ENCODE results near the gene FAM131C. TPM values are rescaled to one million over a fixed set of nuclear protein-coding genes. Genes with fewer than 3 reads are reported as not detected.
"Not testable (repeated sequence)": the region's sequence is repeated elsewhere in the genome, so short reads cannot be mapped to it uniquely, and the experiment has no call there.

Gene FAM131C
- total and polyA plus RNA-seq, 3 experiments from 2014 or later, result 0.62 to 0.66 TPM; not detected in 1

DNA sequence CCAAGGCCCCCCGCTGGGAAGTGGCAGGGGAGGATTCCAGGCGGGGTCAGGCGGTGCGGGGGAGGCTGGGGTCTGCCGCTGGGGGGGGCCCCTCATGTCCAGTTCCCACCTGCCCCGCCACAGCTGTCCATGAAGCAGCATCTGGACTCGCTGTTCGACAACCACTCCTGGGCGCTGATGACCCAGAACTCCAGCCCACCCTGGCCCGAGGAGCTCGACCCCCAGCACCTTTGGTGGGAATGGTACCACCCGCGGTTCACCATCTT lies 44.5 kb downstream of the FAM131C start:
- H3K27me3 ChIP-seq (ENCODE audit: insufficient read depth, low read length, poor library complexity, severe bottlenecking); H3K9me3 ChIP-seq (ENCODE audit: low read length); H3K27ac Mint-ChIP-seq; H3K9me3 Mint-ChIP-seq; H3K4me3 ChIP-seq (ENCODE audit: low read length); POLR2A ChIA-PET; H3K36me3 ChIP-seq (ENCODE audit: insufficient read depth, low read length); CTCF ChIA-PET; H3K4me1 Mint-ChIP-seq; H3K4me1 ChIP-seq (ENCODE audit: insufficient read depth, low read length); H3K36me3 Mint-ChIP-seq; H3K4me3 Mint-ChIP-seq; DNase-seq; H3K27ac ChIP-seq (ENCODE audit: low read depth, low read length): not testable (repeated sequence)
- H3K27me3 Mint-ChIP-seq, result peaks cover 16 to 23% of the 10 kb centered on the region in 2 donors

DNA sequence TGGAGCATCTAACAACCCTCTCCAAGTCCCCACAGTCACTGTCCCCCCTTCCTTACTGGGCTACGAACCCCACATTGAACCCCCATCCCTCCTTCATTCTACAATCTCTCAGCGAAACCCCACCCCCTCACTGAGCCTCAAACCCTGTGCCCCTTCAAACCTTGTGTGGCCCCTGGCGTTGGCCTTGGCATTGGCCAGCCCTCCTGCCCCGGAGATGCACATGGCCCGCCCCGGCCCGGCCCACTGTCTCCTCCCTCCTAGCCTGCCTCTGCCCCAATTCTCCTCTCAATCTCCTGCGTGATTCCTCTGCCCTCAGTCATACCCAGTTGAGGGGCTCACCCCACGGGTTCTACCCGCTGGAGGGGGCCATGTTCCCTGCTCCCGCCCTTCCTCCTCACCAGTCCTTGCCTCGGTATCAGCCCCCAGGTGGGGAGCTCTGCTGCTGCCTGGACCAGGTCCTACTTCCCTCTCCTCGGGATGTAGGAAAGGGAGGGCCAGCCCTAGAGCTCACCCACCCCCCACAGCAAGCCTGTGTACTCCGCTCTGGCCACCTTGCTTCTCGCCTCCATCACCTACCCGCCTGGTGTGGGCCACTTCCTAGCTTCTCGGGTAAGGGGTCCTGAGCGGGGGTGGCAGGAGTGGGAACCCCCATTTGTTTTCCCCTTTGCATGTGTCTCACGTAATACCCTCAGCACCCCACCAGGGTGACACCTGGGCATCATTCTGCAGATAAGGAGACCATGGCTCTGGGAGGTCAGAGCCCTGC lies 45.0 kb downstream of the FAM131C start:
- no peak for DNase-seq
- H3K36me3 ChIP-seq (ENCODE audit: insufficient read depth, low read length), result no peaks in the 10 kb centered on the region
- no peaks in the 10 kb centered on the region for H3K4me1 Mint-ChIP-seq
- ChIA-PET POLR2A (no interaction called here), CTCF (no interaction called here)
- H3K36me3 Mint-ChIP-seq, result no peaks in the 10 kb centered on the region
- H3K9me3 ChIP-seq (ENCODE audit: low read length), result no peaks in the 10 kb centered on the region
- H3K4me3 Mint-ChIP-seq, result no peak overlapping the region
- no peaks in the 10 kb centered on the region for H3K9me3 Mint-ChIP-seq
- H3K27ac Mint-ChIP-seq, result no peak overlapping the region
- peaks cover 7% of the 10 kb centered on the region for H3K4me1 ChIP-seq (ENCODE audit: insufficient read depth, low read length)
- H3K27ac ChIP-seq (ENCODE audit: low read depth, low read length), result no peak overlapping the region
- H3K27me3 ChIP-seq (ENCODE audit: insufficient read depth, low read length, poor library complexity, severe bottlenecking), result no peaks in the 10 kb centered on the region
- peaks cover 16 to 24% of the 10 kb centered on the region in 2 donors for H3K27me3 Mint-ChIP-seq
- H3K4me3 ChIP-seq (ENCODE audit: low read length), result no peak overlapping the region

DNA sequence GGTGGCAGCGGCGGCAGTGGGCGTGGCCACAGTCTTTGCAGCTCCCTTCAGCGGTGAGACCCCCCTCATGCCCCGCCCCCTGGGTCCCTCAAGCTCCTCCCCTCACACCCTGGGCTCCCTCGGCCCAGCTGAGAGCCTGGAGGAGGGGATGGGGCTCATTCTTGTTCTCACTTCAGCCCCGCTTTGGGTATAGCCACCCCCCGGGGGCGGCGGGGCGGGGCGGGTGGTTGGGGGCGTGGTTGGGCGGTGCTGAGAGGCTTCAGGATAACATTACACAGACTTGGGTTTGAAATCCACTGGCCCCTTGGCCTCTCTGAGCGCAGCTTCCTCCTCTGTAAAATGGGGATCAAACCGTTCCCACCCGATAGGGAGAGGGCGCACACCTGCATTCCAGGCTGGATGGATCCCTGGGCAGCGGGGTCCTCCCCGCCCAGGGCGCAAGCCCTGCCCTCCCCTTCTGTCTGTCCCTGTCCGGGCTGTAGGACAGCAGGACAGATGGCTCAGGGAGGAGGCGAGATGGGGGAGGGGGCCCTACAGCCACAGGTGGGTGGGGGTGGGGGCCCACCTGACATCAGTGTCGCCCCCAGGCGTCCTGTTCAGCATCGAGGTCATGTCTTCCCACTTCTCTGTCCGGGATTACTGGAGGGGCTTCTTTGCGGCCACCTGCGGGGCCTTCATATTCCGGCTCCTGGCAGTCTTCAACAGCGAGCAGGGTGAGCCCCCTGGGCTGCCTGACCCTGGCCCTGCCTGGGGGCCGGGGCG lies 46.5 kb downstream of the FAM131C start:
- H3K4me3 Mint-ChIP-seq, result peak overlapping the region in 3 of 7 donors; percentile 28 to 54 (median 34)
- POLR2A ChIA-PET, result no interaction called here
- CTCF ChIA-PET, result no interaction called here

DNA sequence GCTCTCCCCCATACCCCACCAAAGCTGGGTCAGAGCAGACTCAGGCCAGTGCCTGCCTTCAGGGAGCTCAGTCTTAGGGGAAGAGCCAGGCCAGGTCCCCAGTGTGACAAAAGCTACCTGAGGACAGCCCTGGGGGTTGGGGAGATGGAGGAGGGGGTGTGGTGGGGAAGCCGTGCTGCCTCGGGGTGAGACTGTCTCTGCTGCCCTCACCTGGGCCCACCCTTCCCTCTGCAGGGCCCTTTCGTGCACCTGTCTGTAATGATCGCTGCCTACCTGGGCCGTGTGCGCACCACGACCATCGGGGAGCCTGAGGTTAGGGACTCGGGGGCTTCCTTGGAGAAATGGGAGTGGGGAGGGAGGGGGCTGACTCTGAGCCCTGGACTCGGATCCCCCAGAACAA lies 47.1 kb downstream of the FAM131C start:
- H3K36me3 ChIP-seq (ENCODE audit: insufficient read depth, low read length); H3K4me1 Mint-ChIP-seq; H3K4me1 ChIP-seq (ENCODE audit: insufficient read depth, low read length); H3K27ac ChIP-seq (ENCODE audit: low read depth, low read length); H3K4me3 Mint-ChIP-seq; DNase-seq; H3K27ac Mint-ChIP-seq; H3K36me3 Mint-ChIP-seq; H3K9me3 Mint-ChIP-seq; POLR2A ChIA-PET; H3K27me3 ChIP-seq (ENCODE audit: insufficient read depth, low read length, poor library complexity, severe bottlenecking); H3K9me3 ChIP-seq (ENCODE audit: low read length); CTCF ChIA-PET; H3K4me3 ChIP-seq (ENCODE audit: low read length): not testable (repeated sequence)
- peaks cover 16 to 26% of the 10 kb centered on the region in 2 donors for H3K27me3 Mint-ChIP-seq

More for the DNA sequence above, 46.5 kb downstream of the FAM131C start:
- H3K27ac Mint-ChIP-seq, result no peak overlapping the region
- H3K4me1 Mint-ChIP-seq, result no peaks in the 10 kb centered on the region
- H3K9me3 Mint-ChIP-seq, result no peaks in the 10 kb centered on the region
- peaks cover 16 to 26% of the 10 kb centered on the region in 2 donors for H3K27me3 Mint-ChIP-seq
- Histone ChIP-seq H3K27ac (ENCODE audit: low read depth, low read length) (no peak overlapping the region), H3K9me3 (ENCODE audit: low read length) (no peaks in the 10 kb centered on the region), H3K27me3 (ENCODE audit: insufficient read depth, low read length, poor library complexity, severe bottlenecking) (no peaks in the 10 kb centered on the region), H3K4me3 (ENCODE audit: low read length) (no peak overlapping the region), H3K4me1 (ENCODE audit: insufficient read depth, low read length) (peaks cover 7% of the 10 kb centered on the region), H3K36me3 (ENCODE audit: insufficient read depth, low read length) (no peaks in the 10 kb centered on the region)
- peak in 2 of 5 donors; percentile 12 to 33 for DNase-seq
- H3K36me3 Mint-ChIP-seq, result no peaks in the 10 kb centered on the region

DNA sequence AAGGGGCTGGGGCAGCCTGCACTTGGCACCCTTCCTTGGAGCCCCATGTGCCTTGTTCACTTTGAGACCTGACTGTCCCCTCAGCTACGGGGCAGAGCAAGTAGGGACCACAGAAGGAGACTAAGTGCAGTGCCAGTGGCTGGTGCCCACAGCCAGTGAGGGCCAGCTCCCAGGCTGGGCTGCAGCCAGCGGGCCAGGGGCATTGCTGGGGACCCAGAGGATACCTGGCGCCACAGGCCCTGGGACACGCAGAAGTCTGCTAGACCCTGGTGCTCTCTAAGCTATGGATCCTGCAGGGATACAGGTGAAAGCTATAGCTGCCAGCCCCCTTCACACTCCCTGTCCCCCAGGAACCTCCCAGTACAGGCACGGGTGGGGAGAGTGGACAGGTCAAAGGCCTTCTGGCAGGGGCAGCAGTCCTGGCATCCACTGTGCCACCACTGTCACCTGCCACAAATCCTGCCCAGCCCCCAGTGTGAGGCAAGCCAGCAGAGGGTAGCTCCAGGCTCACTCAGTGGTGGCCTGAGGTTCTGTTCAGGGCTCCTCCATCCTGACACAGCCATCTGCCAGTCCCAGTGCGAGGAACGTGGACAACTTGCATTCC lies 50.3 kb downstream of the FAM131C start:
- H3K27ac ChIP-seq (ENCODE audit: low read depth, low read length), result no peak overlapping the region
- no peaks in the 10 kb centered on the region for H3K27me3 ChIP-seq (ENCODE audit: insufficient read depth, low read length, poor library complexity, severe bottlenecking)
- Mint-ChIP-seq H3K36me3 (no peaks in the 10 kb centered on the region), H3K4me1 (no peaks in the 10 kb centered on the region), H3K27me3 (peaks cover 4 to 17% of the 10 kb centered on the region in 2 donors), H3K27ac (no peak overlapping the region), H3K9me3 (no peaks in the 10 kb centered on the region), H3K4me3 (no peak overlapping the region)
- DNase-seq, result no peak
- no peak overlapping the region for H3K4me3 ChIP-seq (ENCODE audit: low read length)
- peaks cover 7% of the 10 kb centered on the region for H3K4me1 ChIP-seq (ENCODE audit: insufficient read depth, low read length)
- ChIA-PET CTCF (no interaction called here), POLR2A (no interaction called here)
- H3K9me3 ChIP-seq (ENCODE audit: low read length), result no peaks in the 10 kb centered on the region
- H3K36me3 ChIP-seq (ENCODE audit: insufficient read depth, low read length), result no peaks in the 10 kb centered on the region

DNA sequence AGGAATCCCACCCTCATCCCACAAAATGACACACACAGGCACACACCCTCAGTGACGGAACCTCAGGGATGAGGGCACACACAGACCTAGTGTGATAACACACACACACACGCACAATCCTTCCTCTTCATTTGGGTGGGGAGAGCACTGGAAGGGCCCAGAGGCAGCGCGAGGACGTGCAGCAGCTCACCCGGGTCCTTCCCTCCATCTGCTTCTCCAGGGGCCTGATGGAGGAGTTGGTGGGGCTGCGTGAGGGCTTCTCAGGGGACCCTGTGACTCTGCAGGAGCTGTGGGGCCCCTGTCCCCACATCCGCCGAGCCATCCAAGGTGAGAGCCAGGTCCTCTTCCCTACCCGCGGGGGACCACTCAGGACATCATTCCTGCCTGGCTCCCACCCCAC lies 51.1 kb downstream of the FAM131C start:
- CTCF ChIA-PET, result no interaction called here
- no peak for DNase-seq

DNA sequence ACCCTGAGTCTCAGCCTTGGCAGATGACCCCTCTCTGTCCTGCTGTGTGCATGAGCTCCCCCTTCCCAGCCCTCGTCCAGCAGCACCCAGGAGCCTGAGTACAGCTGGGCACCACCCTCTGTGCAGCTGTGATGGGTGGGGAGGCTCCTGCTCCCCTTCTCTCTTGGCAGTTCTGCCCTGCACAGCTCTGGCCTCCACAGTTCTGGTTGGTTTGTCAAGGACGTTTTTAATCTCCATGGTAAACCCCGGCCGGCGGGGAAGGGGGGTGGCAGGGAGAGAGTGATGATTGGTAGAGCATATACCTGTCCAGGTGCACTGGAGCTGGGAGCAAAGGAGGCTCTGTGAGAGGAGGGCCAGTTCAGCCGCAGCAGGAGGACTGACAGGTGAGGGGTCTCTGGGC lies 51.8 kb downstream of the FAM131C start, which contains the start of gene CLCNKA:
Gene CLCNKA (plus strand): TSS at position 356 of the 400 bp plus-strand sequence. CDS start 584 bp downstream, outside the sequence.
- H3K9me3 Mint-ChIP-seq, result no peaks in the 10 kb centered on the region
- no peaks in the 10 kb centered on the region for H3K9me3 ChIP-seq (ENCODE audit: low read length)
- no peaks in the 10 kb centered on the region for H3K4me1 Mint-ChIP-seq
- ChIA-PET POLR2A (no interaction called here), CTCF (interaction anchor here (1.1 kb wide), 1 partner anchor 12 kb away, joined by 3 read pairs; no protein-coding TSS in a partner anchor)
- no peaks in the 10 kb centered on the region for H3K36me3 Mint-ChIP-seq
- H3K27me3 Mint-ChIP-seq, result peaks cover 0 to 14% of the 10 kb centered on the region in 2 donors
- no peak for DNase-seq
- no peaks in the 10 kb centered on the region for H3K36me3 ChIP-seq (ENCODE audit: insufficient read depth, low read length)
- no peak within 1 kb of the TSS for H3K27ac Mint-ChIP-seq
- H3K27me3 ChIP-seq (ENCODE audit: insufficient read depth, low read length, poor library complexity, severe bottlenecking), result no peaks in the 10 kb centered on the region
- no peak within 1 kb of the TSS for H3K4me3 Mint-ChIP-seq
- no peak within 1 kb of the TSS for H3K27ac ChIP-seq (ENCODE audit: low read depth, low read length)
- no peaks in the 10 kb centered on the region for H3K4me1 ChIP-seq (ENCODE audit: insufficient read depth, low read length)
- no peak within 1 kb of the TSS for H3K4me3 ChIP-seq (ENCODE audit: low read length)

More for the DNA sequence above, 51.1 kb downstream of the FAM131C start:
- POLR2A ChIA-PET, result no interaction called here
- Mint-ChIP-seq H3K9me3 (no peaks in the 10 kb centered on the region), H3K27me3 (peaks cover 0 to 14% of the 10 kb centered on the region in 2 donors), H3K4me1 (no peaks in the 10 kb centered on the region), H3K4me3 (no peak overlapping the region), H3K36me3 (no peaks in the 10 kb centered on the region), H3K27ac (no peak overlapping the region)
- peaks cover 6% of the 10 kb centered on the region for H3K4me1 ChIP-seq (ENCODE audit: insufficient read depth, low read length)
- no peak overlapping the region for H3K27ac ChIP-seq (ENCODE audit: low read depth, low read length)
- no peaks in the 10 kb centered on the region for H3K27me3 ChIP-seq (ENCODE audit: insufficient read depth, low read length, poor library complexity, severe bottlenecking)
- H3K36me3 ChIP-seq (ENCODE audit: insufficient read depth, low read length), result no peaks in the 10 kb centered on the region
- no peak overlapping the region for H3K4me3 ChIP-seq (ENCODE audit: low read length)
- no peaks in the 10 kb centered on the region for H3K9me3 ChIP-seq (ENCODE audit: low read length)

DNA sequence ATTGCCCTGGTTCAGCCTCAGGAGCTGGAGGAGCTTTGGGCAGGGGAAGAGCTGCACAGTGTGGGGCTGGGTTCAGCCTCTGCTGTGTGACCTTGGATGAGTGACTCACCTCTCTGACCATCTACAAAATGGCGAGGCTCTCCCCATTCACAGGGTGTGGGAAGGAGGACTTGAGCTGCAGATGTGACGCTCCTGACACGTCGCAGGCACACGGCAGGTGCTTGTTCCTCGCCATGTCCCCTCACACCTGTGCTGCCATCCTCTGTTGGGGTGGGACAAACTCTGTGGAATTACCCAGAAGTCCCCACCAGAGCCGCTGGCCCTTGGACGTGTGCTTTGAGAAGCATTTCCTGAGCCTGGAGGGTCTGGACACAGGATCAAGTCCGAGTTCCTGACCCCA lies 52.6 kb downstream of the FAM131C start:
- CTCF ChIA-PET, result interaction anchor here (1.1 kb wide), 1 partner anchor 11 kb away, joined by 3 read pairs; no protein-coding TSS in a partner anchor
- H3K27ac ChIP-seq (ENCODE audit: low read depth, low read length); H3K4me3 Mint-ChIP-seq; H3K4me3 ChIP-seq (ENCODE audit: low read length); H3K4me1 ChIP-seq (ENCODE audit: insufficient read depth, low read length); H3K36me3 Mint-ChIP-seq; H3K9me3 ChIP-seq (ENCODE audit: low read length); POLR2A ChIA-PET; H3K4me1 Mint-ChIP-seq; H3K27me3 ChIP-seq (ENCODE audit: insufficient read depth, low read length, poor library complexity, severe bottlenecking); H3K36me3 ChIP-seq (ENCODE audit: insufficient read depth, low read length); H3K9me3 Mint-ChIP-seq; H3K27ac Mint-ChIP-seq; DNase-seq: not testable (repeated sequence)
- H3K27me3 Mint-ChIP-seq, result peaks cover 0 to 13% of the 10 kb centered on the region in 2 donors
